Suprapubic skin (tissue), 4 donors: ENCODE results near the gene FMO1.

Experiments
- CTCF ChIP-seq, 2 donors: fragments of 200-600 bp in 1 of 2; fragments of 450-650 bp in 1 of 2; sonication (generic) in 1 of 2; IDR thresholded peaks; one replicate each; pipeline ENCODE4 v1.5.1; 2016 to 2019; ENCODE audit warnings: antibody characterized with exemption in 2 of 2, mild to moderate bottlenecking in 1 of 2, moderate library complexity in 1 of 2
- EP300 ChIP-seq: sonication (generic); formaldehyde crosslinking; IDR thresholded peaks from one replicate; pipeline ENCODE4 v1.6.1; 2017; ENCODE audit warnings: antibody characterized with exemption
- POLR2A ChIP-seq, 2 donors: fragments of 450-650 bp; IDR thresholded peaks; one replicate each; pipeline ENCODE4 v1.6.1; 2017; ENCODE audit warnings: antibody characterized with exemption in 2 of 2, mild to moderate bottlenecking in 2 of 2, moderate library complexity in 2 of 2
- POLR2AphosphoS5 ChIP-seq, 3 donors: sonication (generic); formaldehyde crosslinking; IDR thresholded peaks; one replicate each; pipeline ENCODE4 v1.6.1; 2017; ENCODE audit warnings: antibody characterized with exemption in 3 of 3

GRCh38 chr1:171251042-171251951 is 3.0 kb downstream of the FMO1 start:
- TF ChIP-seq CTCF (IDR thresholded peaks at IDR 0.05): peak in 1 of 2 donors; percentile 57
- no peak for TF ChIP-seq POLR2AphosphoS5 (IDR thresholded peaks at IDR 0.05)
- no peak for TF ChIP-seq POLR2A (IDR thresholded peaks at IDR 0.05)
- TF ChIP-seq EP300: no peak
